ENCODE measurements around the gene NUP107. TPM values are rescaled to one million over a fixed set of nuclear protein-coding genes. Genes with fewer than 3 reads are reported as not detected.

The NUP107 gene
- total RNA-seq, 1 experiment from 2014 or later, result 99.0 TPM

- no peaks in the 10 kb centered on the region for H3K27me3 ChIP-seq (ENCODE audit: insufficient read depth, low read length)
- ATAC-seq, result no peak
- no peaks in the 10 kb centered on the region for H4K20me1 ChIP-seq (ENCODE audit: insufficient read depth)
- RAD21 ChIA-PET (ENCODE audit: low non-redundant PET in 1 of 2, low total read pairs in 2 of 2, uncharacterized antibody in 2 of 2, unreplicated experiment in 2 of 2), result no interaction called here
- peaks cover 12 to 17% of the 10 kb centered on the region in 2 experiments; a peak in 3 of 4 replicates for H3K36me3 ChIP-seq (ENCODE audit: control insufficient read depth in 1 of 2, insufficient read depth in 2 of 2, low read length in 2 of 2)
- CTCF ChIA-PET, result no interaction called here
- no peak overlapping the region for H3K4me2 ChIP-seq (ENCODE audit: low read length)
- H3K4me3 ChIP-seq (replicated peaks in 1 of 2; ENCODE audit: low read depth in 1 of 2, low read length in 2 of 2), result no peak overlapping the region
- no peak overlapping the region for H3K9ac ChIP-seq (ENCODE audit: low read length)
- TF ChIP-seq MAX (IDR thresholded peaks at IDR 0.05), result no peak
- TF ChIP-seq SP1 (IDR thresholded peaks at IDR 0.05; ENCODE audit: low read depth), result no peak
- no peak for TF ChIP-seq ELF1 (IDR thresholded peaks at IDR 0.05; ENCODE audit: borderline replicate concordance, low read depth)
- TF ChIP-seq ZNF274 (IDR thresholded peaks at IDR 0.05; ENCODE audit: low read depth, low read length), result no peak
- TF ChIP-seq POLR2AphosphoS5 (IDR thresholded peaks at IDR 0.05; ENCODE audit: low read depth, low read length), result no peak
- no peak for TF ChIP-seq YY1 (IDR thresholded peaks at IDR 0.05; ENCODE audit: extremely low read depth, insufficient replicate concordance, low read depth, low read length)
- no peak for TF ChIP-seq SRF (IDR thresholded peaks at IDR 0.05; ENCODE audit: low read depth)
- no peak for TF ChIP-seq POLR2A (IDR thresholded peaks at IDR 0.05; ENCODE audit: borderline replicate concordance, extremely low read depth, insufficient read depth, insufficient read length)
- no peak for TF ChIP-seq EZH2 (IDR thresholded peaks at IDR 0.05)
- no peak for TF ChIP-seq EZH2phosphoT487 (IDR thresholded peaks at IDR 0.05; ENCODE audit: borderline replicate concordance)
- TF ChIP-seq JUND (IDR thresholded peaks at IDR 0.05), result no peak
- no peak for TF ChIP-seq CBX3 (IDR thresholded peaks at IDR 0.05; ENCODE audit: low read depth)
- TF ChIP-seq CTCF (IDR thresholded peaks at IDR 0.05 in 2 of 3, conservative IDR thresholded peaks at IDR 0.05 in 1 of 3; ENCODE audit: borderline replicate concordance in 1 of 3, insufficient read depth in 1 of 3, low read depth in 2 of 3, low read length in 2 of 3), result no peak
- TF ChIP-seq ZBTB33 (IDR thresholded peaks at IDR 0.05; ENCODE audit: extremely low read depth, insufficient replicate concordance, low read length), result no peak
- TF ChIP-seq EGR1 (IDR thresholded peaks at IDR 0.05; ENCODE audit: low read depth), result no peak
- no peak for TF ChIP-seq SIN3A (IDR thresholded peaks at IDR 0.05; ENCODE audit: low read depth)
- BruUV-seq (replicated peaks), result no TSS peak
- H3K27ac ChIP-seq (ENCODE audit: low read depth, low read length), result no peak overlapping the region
- H3K4me1 ChIP-seq (ENCODE audit: control insufficient read depth in 1 of 2, insufficient read depth in 2 of 2, low read length in 2 of 2), result no peaks in the 10 kb centered on the region
- H3K9me2 ChIP-seq (ENCODE audit: insufficient read depth), result no peaks in the 10 kb centered on the region
- intact Hi-C loops (cut with micrococcal nuclease), result no loop called here
- no peaks in the 10 kb centered on the region for H3K9me3 ChIP-seq (ENCODE audit: control insufficient read depth in 1 of 2, insufficient read depth in 1 of 2, low read depth in 1 of 2, low read length in 2 of 2)
- DNase-seq (ENCODE audit: low read depth, low spot score), result no peak
- POLR2A ChIA-PET, result no interaction called here
- no peak overlapping the region for H2AFZ ChIP-seq (ENCODE audit: low read depth, low read length, poor library complexity, severe bottlenecking)
- no peaks in the 10 kb centered on the region for H3K79me2 ChIP-seq (ENCODE audit: insufficient read depth, low read length)
These were observed 68.9 kb downstream of the NUP107 start for GRCh38 chr12:68755536-68756243.
